ENCODE data around the gene NOL3. TPM values are rescaled to one million over a fixed set of nuclear protein-coding genes. Genes with fewer than 3 reads are reported as not detected.

The NOL3 gene
- total and polyA plus RNA-seq, 2 of the 13 experiments (the other 11 are each of a cell fraction or from before 2014, with no cell fraction given) = 5.7 to 20.5 TPM

DNA sequence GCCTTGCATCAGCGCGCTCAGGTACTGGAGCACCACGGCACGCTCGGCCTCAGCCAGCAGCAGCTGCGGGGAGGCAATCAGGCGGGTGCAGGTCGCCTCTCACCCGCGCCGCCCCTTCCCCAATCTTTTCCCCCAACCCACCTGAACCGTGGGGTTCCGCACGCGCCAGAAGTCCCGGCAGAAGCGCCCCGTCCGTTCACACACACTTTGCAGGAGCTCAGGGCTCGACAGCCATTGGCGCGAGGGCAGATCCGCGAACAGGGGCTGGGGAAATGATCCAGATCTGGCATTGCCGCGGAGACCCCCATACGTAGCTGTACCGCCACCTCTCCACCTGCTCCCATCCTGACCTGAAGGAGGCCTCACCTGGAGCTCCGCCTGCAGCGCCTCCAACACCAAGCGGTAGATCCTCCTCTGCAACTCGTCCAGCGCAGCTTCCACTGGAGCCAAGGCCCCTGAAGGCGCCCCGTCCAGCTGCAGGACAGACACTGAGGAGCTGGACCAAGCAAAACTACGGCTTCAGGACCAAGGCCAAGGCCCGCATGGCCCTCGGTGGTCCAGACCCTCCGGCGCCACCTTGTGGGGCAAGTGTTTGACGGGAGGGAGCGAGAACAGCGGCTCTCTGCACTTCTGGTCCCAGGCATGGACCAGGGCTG lies 14.8 kb downstream of the NOL3 start (continued):
- TF ChIP-seq, protein P1, sequence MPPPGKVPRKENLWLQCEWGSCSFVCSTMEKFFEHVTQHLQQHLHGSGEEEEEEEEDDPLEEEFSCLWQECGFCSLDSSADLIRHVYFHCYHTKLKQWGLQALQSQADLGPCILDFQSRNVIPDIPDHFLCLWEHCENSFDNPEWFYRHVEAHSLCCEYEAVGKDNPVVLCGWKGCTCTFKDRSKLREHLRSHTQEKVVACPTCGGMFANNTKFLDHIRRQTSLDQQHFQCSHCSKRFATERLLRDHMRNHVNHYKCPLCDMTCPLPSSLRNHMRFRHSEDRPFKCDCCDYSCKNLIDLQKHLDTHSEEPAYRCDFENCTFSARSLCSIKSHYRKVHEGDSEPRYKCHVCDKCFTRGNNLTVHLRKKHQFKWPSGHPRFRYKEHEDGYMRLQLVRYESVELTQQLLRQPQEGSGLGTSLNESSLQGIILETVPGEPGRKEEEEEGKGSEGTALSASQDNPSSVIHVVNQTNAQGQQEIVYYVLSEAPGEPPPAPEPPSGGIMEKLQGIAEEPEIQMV (CRISPR knock-in tag; IDR thresholded peaks at IDR 0.05; ENCODE audit: low read depth) = no peak; the same call in 1 of the 2 replicates
- TF ChIP-seq, protein P2, sequence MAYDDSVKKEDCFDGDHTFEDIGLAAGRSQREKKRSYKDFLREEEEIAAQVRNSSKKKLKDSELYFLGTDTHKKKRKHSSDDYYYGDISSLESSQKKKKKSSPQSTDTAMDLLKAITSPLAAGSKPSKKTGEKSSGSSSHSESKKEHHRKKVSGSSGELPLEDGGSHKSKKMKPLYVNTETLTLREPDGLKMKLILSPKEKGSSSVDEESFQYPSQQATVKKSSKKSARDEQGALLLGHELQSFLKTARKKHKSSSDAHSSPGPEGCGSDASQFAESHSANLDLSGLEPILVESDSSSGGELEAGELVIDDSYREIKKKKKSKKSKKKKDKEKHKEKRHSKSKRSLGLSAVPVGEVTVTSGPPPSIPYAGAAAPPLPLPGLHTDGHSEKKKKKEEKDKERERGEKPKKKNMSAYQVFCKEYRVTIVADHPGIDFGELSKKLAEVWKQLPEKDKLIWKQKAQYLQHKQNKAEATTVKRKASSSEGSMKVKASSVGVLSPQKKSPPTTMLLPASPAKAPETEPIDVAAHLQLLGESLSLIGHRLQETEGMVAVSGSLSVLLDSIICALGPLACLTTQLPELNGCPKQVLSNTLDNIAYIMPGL (CRISPR knock-in tag; IDR thresholded peaks at IDR 0.05; ENCODE audit: borderline replicate concordance in 1 of 2, low read depth in 1 of 2) = peak; percentile 95 to 98
- no peak for TF ChIP-seq ZZZ3 (CRISPR knock-in tag; IDR thresholded peaks at IDR 0.05; ENCODE audit: borderline replicate concordance)
- TF ChIP-seq RARA (CRISPR knock-in tag; IDR thresholded peaks at IDR 0.05) = peak; percentile 82
- TF ChIP-seq, protein P3, sequence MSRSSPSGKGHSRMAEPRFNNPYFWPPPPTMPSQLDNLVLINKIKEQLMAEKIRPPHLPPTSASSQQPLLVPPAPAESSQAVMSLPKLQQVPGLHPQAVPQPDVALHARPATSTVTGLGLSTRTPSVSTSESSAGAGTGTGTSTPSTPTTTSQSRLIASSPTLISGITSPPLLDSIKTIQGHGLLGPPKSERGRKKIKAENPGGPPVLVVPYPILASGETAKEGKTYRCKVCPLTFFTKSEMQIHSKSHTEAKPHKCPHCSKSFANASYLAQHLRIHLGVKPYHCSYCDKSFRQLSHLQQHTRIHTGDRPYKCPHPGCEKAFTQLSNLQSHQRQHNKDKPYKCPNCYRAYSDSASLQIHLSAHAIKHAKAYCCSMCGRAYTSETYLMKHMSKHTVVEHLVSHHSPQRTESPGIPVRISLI (CRISPR knock-in tag; IDR thresholded peaks at IDR 0.05; ENCODE audit: borderline replicate concordance) = peak; percentile 17; the same call in 1 of the 2 replicates
- TF ChIP-seq, protein P4, sequence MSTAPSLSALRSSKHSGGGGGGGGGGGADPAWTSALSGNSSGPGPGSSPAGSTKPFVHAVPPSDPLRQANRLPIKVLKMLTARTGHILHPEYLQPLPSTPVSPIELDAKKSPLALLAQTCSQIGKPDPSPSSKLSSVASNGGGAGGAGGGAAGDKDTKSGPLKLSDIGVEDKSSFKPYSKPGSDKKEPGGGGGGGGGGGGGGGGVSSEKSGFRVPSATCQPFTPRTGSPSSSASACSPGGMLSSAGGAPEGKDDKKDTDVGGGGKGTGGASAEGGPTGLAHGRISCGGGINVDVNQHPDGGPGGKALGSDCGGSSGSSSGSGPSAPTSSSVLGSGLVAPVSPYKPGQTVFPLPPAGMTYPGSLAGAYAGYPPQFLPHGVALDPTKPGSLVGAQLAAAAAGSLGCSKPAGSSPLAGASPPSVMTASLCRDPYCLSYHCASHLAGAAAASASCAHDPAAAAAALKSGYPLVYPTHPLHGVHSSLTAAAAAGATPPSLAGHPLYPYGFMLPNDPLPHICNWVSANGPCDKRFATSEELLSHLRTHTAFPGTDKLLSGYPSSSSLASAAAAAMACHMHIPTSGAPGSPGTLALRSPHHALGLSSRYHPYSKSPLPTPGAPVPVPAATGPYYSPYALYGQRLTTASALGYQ (CRISPR knock-in tag; IDR thresholded peaks at IDR 0.05) = 0 out of 2 replicates have a peak, but pooled peaks have one; percentile 49
- no peak for TF ChIP-seq ZNF543 (CRISPR knock-in tag; IDR thresholded peaks at IDR 0.05)
- TF ChIP-seq, protein P5, sequence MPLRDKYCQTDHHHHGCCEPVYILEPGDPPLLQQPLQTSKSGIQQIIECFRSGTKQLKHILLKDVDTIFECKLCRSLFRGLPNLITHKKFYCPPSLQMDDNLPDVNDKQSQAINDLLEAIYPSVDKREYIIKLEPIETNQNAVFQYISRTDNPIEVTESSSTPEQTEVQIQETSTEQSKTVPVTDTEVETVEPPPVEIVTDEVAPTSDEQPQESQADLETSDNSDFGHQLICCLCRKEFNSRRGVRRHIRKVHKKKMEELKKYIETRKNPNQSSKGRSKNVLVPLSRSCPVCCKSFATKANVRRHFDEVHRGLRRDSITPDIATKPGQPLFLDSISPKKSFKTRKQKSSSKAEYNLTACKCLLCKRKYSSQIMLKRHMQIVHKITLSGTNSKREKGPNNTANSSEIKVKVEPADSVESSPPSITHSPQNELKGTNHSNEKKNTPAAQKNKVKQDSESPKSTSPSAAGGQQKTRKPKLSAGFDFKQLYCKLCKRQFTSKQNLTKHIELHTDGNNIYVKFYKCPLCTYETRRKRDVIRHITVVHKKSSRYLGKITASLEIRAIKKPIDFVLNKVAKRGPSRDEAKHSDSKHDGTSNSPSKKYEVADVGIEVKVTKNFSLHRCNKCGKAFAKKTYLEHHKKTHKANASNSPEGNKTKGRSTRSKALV (CRISPR knock-in tag; IDR thresholded peaks at IDR 0.05) = 0 out of 2 replicates have a peak, but pooled peaks have one; percentile 73
- peak; percentile 87; the same call in 1 of the 2 replicates for TF ChIP-seq ZSCAN31 (CRISPR knock-in tag; IDR thresholded peaks at IDR 0.05; ENCODE audit: low read depth)
- no peak; the same call in 1 of the 2 replicates for TF ChIP-seq ZSCAN21 (CRISPR knock-in tag; IDR thresholded peaks at IDR 0.05; ENCODE audit: borderline replicate concordance)
- TF ChIP-seq, protein P6, sequence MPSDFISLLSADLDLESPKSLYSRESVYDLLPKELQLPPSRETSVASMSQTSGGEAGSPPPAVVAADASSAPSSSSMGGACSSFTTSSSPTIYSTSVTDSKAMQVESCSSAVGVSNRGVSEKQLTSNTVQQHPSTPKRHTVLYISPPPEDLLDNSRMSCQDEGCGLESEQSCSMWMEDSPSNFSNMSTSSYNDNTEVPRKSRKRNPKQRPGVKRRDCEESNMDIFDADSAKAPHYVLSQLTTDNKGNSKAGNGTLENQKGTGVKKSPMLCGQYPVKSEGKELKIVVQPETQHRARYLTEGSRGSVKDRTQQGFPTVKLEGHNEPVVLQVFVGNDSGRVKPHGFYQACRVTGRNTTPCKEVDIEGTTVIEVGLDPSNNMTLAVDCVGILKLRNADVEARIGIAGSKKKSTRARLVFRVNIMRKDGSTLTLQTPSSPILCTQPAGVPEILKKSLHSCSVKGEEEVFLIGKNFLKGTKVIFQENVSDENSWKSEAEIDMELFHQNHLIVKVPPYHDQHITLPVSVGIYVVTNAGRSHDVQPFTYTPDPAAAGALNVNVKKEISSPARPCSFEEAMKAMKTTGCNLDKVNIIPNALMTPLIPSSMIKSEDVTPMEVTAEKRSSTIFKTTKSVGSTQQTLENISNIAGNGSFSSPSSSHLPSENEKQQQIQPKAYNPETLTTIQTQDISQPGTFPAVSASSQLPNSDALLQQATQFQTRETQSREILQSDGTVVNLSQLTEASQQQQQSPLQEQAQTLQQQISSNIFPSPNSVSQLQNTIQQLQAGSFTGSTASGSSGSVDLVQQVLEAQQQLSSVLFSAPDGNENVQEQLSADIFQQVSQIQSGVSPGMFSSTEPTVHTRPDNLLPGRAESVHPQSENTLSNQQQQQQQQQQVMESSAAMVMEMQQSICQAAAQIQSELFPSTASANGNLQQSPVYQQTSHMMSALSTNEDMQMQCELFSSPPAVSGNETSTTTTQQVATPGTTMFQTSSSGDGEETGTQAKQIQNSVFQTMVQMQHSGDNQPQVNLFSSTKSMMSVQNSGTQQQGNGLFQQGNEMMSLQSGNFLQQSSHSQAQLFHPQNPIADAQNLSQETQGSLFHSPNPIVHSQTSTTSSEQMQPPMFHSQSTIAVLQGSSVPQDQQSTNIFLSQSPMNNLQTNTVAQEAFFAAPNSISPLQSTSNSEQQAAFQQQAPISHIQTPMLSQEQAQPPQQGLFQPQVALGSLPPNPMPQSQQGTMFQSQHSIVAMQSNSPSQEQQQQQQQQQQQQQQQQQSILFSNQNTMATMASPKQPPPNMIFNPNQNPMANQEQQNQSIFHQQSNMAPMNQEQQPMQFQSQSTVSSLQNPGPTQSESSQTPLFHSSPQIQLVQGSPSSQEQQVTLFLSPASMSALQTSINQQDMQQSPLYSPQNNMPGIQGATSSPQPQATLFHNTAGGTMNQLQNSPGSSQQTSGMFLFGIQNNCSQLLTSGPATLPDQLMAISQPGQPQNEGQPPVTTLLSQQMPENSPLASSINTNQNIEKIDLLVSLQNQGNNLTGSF (CRISPR knock-in tag; IDR thresholded peaks at IDR 0.05) = peak; percentile 83; the same call in 1 of the 2 replicates
- peak; percentile 94 for TF ChIP-seq ARNT2 (CRISPR knock-in tag; IDR thresholded peaks at IDR 0.05; ENCODE audit: low read depth)
